Sigmoid colon (tissue), 7 donors: ENCODE data around the gene TFF1. TPM values are rescaled to one million over a fixed set of nuclear protein-coding genes. Genes with fewer than 3 reads are reported as not detected.

Experiments
- DNase-seq: peaks from one replicate; pipeline ENCODE4 v3.0.0-alpha.2; 2019
- H3K27ac ChIP-seq, 4 donors: fragments of 200-600 bp; sonication (generic); one replicate each; pipeline ENCODE4 v1.5.1; 2016 to 2019; ENCODE audit warnings: mild to moderate bottlenecking in 1 of 4
- H3K27me3 ChIP-seq, 3 donors: fragments of 200-600 bp; sonication (generic); one replicate each; pipeline ENCODE4 v1.5.1; 2019; ENCODE audit warnings: mild to moderate bottlenecking in 1 of 3
- H3K36me3 ChIP-seq, 4 donors: fragments of 200-600 bp; sonication (generic); one replicate each; pipeline ENCODE4 v1.5.1; 2016 to 2019
- H3K4me1 ChIP-seq, 4 donors: fragments of 200-600 bp; sonication (generic); one replicate each; pipeline ENCODE4 v1.5.1; 2017 to 2019
- H3K4me3 ChIP-seq, 4 donors: fragments of 200-600 bp; sonication (generic); one replicate each; pipeline ENCODE4 v1.5.1; 2017 to 2019; ENCODE audit warnings: mild to moderate bottlenecking in 2 of 4, moderate library complexity in 1 of 4
- H3K9me3 ChIP-seq, 4 donors: fragments of 200-600 bp in 3 of 4; sonication (generic) in 3 of 4; one replicate each; pipeline versions ENCODE4 v1.5.1 to v1.6.1; 2013 to 2019
- EP300 ChIP-seq, 4 donors: sonication (generic); formaldehyde crosslinking; IDR thresholded peaks; one replicate each; pipeline ENCODE4 v1.6.1; 2017; ENCODE audit warnings: antibody characterized with exemption in 4 of 4
- POLR2A ChIP-seq, 2 donors: fragments of 450-650 bp; IDR thresholded peaks; one replicate each; pipeline ENCODE4 v1.6.1; 2016; ENCODE audit warnings: antibody characterized with exemption in 2 of 2, mild to moderate bottlenecking in 2 of 2, moderate library complexity in 2 of 2
- POLR2AphosphoS5 ChIP-seq, 4 donors: sonication (generic); formaldehyde crosslinking; IDR thresholded peaks; one replicate each; pipeline ENCODE4 v1.6.1; 2017; ENCODE audit warnings: antibody characterized with exemption in 4 of 4
- WGBS, 2 donors: extraction: QIAGEN DNeasy Blood & Tissue Kit; methylation state at CpG; one replicate each; pipeline ENCODE4 v1.1.7; 2013; 5-methylcytosine and 5-hydroxymethylcytosine counted together
- intact Hi-C: fragments of 100-400 bp; cut with DNase I; formaldehyde crosslinking; loops from one replicate; pipeline ENCODE4 v1.15.1; 2023
- polyA plus RNA-seq, 3 donors: library from polyadenylated mRNA; stranded (reverse); fragments of 200-250 nt; gene quantifications; one replicate each; pipeline ENCODE4 v1.2.3, GENCODE V29; 2013
- total RNA-seq, 4 donors: library from RNA; depleted of rRNA; stranded (reverse); fragments of >200 nt; gene quantifications; one replicate each; pipeline ENCODE4 v1.1.0, GENCODE V29; 2016
- TF ChIP-seq, protein P1 (sequence below), 4 experiments: fragments of 450-650 bp in 3 of 4; fragments of 200-600 bp in 1 of 4; IDR thresholded peaks; one replicate each; pipeline ENCODE4 v1.5.1; 2016 to 2019; ENCODE audit warnings: antibody characterized with exemption in 4 of 4, mild to moderate bottlenecking in 3 of 4, moderate library complexity in 2 of 4
- donor health status: healthy with polysubstance abuse.
- donor health status: Bipolar disorder and iron deficiency.
- donor health status: healthy.

Gene TFF1
- total and polyA plus RNA-seq, 7 donors = 1.1 to 706 (median 454) TPM; not detected in 3

DNA sequence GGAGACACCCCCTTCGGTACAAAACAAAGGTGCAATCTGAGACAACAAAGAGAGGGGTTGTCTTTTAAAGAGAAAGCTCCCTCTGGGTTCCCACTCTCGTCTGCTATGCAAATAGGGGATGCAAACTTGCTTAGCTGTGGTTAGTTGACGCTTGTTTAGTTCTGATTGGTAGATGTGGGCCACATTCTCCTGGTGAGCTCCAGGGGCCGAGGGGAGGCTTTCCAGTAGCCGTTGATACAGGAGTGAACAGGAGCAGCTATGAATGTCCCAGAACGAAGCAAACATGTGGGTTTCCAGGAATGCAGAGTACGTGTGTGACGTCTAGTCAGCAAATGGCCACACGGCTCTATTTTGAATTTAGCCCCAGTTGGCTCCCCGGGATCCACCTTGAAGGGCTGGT is 30.3 kb downstream of the TFF1 start:
- Histone ChIP-seq H3K9me3 (no peaks in the 10 kb centered on the region), H3K4me1 (peaks cover 0 to 7% (median 0%) of the 10 kb centered on the region in 4 donors), H3K27me3 (peaks cover 0 to 41% (median 6%) of the 10 kb centered on the region in 3 donors), H3K36me3 (no peaks in the 10 kb centered on the region), H3K4me3 (no peak overlapping the region), H3K27ac (no peak overlapping the region)
- intact Hi-C loops = no loop called here
- 66 to 78% methylated on average over 10 of the region's 10 CpGs for WGBS, 2 donors
- peak; percentile 15 for DNase-seq
- TF ChIP-seq POLR2A (IDR thresholded peaks at IDR 0.05) (no peak), EP300 (IDR thresholded peaks at IDR 0.05) (no peak), POLR2AphosphoS5 (IDR thresholded peaks at IDR 0.05) (no peak)
- TF ChIP-seq, protein P1, sequence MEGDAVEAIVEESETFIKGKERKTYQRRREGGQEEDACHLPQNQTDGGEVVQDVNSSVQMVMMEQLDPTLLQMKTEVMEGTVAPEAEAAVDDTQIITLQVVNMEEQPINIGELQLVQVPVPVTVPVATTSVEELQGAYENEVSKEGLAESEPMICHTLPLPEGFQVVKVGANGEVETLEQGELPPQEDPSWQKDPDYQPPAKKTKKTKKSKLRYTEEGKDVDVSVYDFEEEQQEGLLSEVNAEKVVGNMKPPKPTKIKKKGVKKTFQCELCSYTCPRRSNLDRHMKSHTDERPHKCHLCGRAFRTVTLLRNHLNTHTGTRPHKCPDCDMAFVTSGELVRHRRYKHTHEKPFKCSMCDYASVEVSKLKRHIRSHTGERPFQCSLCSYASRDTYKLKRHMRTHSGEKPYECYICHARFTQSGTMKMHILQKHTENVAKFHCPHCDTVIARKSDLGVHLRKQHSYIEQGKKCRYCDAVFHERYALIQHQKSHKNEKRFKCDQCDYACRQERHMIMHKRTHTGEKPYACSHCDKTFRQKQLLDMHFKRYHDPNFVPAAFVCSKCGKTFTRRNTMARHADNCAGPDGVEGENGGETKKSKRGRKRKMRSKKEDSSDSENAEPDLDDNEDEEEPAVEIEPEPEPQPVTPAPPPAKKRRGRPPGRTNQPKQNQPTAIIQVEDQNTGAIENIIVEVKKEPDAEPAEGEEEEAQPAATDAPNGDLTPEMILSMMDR (IDR thresholded peaks at IDR 0.05) = no peak

DNA sequence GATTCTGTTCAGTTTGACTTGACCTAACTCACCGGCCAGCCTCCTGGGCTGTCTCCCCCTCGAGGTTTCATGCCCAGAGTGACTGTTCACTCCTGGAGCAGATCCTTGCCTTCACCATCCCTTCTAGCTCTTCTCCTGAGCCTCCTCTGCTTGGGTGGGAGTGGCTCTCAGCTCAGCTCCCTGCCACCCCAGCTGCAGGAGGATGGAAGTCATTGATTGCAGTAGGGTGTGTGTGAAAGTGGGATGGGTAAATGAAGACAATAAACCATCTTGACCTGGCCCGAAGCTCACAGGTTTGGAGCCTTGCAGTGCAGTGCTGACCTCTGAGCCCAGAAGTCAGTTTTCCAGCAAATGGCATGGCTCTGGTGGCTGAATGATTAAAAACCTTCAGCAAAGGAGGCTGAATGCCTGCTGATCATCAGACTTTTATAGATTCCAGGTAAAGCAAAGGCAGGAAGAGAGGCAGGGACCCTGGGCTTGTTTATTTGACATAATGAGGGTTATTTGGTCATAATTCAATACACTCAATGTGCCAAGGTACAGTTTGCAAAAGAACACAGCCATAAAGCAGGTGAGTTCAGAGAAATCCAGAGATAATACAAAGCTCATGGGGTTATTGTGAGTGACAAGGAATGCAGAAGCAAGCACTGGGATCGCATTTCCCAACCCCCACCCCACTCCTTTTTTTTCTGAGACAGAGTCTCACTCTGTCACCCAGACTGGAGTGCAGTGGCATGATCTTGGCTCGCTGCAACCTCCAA is 33.6 kb downstream of the TFF1 start:
- 15 to 63% methylated on average over 5 of the region's 5 CpGs for WGBS, 2 donors
- TF ChIP-seq, protein P1 (IDR thresholded peaks at IDR 0.05) = no peak
- no peak for TF ChIP-seq POLR2A (IDR thresholded peaks at IDR 0.05)
- no peak for TF ChIP-seq EP300 (IDR thresholded peaks at IDR 0.05)
- H3K27me3 ChIP-seq = peaks cover 0 to 41% (median 6%) of the 10 kb centered on the region in 3 donors
- no peak overlapping the region for H3K27ac ChIP-seq
- H3K4me1 ChIP-seq = peaks cover 0 to under 1% (median 0%) of the 10 kb centered on the region in 4 donors
- no peaks in the 10 kb centered on the region for H3K36me3 ChIP-seq
- no peak overlapping the region for H3K4me3 ChIP-seq
- intact Hi-C loops = no loop called here
- no peak for DNase-seq
- no peaks in the 10 kb centered on the region for H3K9me3 ChIP-seq

DNA sequence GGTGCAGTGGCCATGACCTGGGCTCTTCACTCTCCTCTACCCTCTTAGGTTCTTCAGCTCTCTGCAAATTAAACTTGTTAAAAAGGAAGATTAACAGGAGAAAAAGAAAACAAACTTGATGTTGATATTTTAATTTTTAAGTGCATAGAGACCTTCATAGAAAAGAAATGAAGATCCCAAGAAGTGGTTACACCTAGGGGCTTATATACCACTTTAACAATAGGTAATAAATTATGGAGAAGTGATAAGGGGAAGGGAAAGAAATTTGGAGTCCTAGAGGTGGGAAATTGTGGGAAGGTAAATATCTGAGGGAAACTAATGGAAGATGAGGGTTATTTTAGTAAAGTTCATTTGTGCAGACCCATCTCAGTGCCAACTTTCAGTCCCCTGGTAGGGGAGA is 34.7 kb downstream of the TFF1 start:
- TF ChIP-seq POLR2A (IDR thresholded peaks at IDR 0.05) = no peak
- no peak for TF ChIP-seq EP300 (IDR thresholded peaks at IDR 0.05)
- no peak for TF ChIP-seq POLR2AphosphoS5 (IDR thresholded peaks at IDR 0.05)
- TF ChIP-seq, protein P1 (IDR thresholded peaks at IDR 0.05) = no peak
- DNase-seq = no peak
- no peak overlapping the region for H3K27ac ChIP-seq
- intact Hi-C loops = no loop called here
- H3K4me3 ChIP-seq = no peak overlapping the region
- H3K27me3 ChIP-seq = peaks cover 0 to 41% (median 6%) of the 10 kb centered on the region in 3 donors
- no peaks in the 10 kb centered on the region for H3K9me3 ChIP-seq
- H3K36me3 ChIP-seq = no peaks in the 10 kb centered on the region
- H3K4me1 ChIP-seq = no peaks in the 10 kb centered on the region

DNA sequence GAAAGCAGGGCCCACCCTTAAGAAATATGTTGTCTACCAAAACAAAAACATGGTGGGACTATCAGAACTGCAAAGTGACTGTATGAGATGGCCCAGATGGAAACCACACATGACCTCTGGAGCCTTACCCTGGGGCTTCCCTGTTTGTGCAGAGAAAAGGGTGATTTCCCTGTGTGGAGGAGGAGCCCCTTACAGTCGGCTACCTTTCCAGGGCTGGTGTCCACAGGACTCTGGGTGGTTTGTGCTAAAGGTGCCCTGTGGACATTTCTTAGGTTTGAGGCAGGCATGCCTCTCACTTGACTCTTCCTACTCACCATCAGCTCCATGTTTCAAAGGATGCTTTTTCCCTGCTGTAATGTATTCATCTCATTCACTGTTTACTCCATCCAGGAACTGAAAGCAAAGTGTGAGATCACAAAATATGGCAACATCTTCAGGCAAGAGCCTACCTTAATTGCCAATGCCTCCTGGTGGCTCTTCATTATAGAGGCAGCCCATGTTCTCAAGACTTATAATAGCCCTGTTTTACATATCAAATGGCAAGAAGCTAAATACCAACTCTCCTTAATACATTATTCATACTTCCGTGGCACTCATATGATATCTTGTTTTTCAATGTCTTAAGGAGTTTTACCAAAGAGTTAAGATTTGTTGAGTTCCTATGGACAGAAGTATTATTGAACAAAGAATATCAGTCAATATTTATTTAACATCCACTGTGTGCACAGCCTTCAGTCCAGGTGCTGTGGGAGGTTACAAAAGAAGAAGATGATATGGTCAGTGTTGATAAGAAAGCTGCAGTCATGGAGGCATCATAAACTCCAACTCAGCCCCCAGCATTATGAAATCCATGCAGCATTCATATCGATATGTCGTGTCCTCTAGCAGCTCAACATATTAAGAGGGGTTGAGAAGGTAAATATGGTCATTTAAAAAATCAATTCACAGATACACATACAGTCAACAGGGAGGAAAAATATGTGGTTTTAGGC is 35.7 kb downstream of the TFF1 start:
- H3K4me1 ChIP-seq = no peaks in the 10 kb centered on the region
- 33 to 70% methylated on average over 4 of the region's 4 CpGs for WGBS, 2 donors
- DNase-seq = no peak
- TF ChIP-seq POLR2A (IDR thresholded peaks at IDR 0.05) (no peak), EP300 (IDR thresholded peaks at IDR 0.05) (no peak), POLR2AphosphoS5 (IDR thresholded peaks at IDR 0.05) (no peak)
- TF ChIP-seq, protein P1 (IDR thresholded peaks at IDR 0.05) = no peak
- peaks cover 0 to 32% (median 6%) of the 10 kb centered on the region in 3 donors for H3K27me3 ChIP-seq
- no peaks in the 10 kb centered on the region for H3K9me3 ChIP-seq
- no peak overlapping the region for H3K4me3 ChIP-seq
- H3K27ac ChIP-seq = no peak overlapping the region
- H3K36me3 ChIP-seq = no peaks in the 10 kb centered on the region
- intact Hi-C loops = no loop called here
